Loucy (cell line): ENCODE measurements around the gene LAMA4.

Experiments used
- H2AFZ ChIP-seq: fragments of 200-600 bp; sonication (generic); 2 replicates; pipeline ENCODE4 v1.6.0; 2016; ENCODE audit warnings: antibody characterized with exemption, mild to moderate bottlenecking, low read length, moderate library complexity
- H3F3A ChIP-seq: fragments of 200-600 bp; 2 replicates; pipeline ENCODE4 v1.6.0; 2016; ENCODE audit warnings: antibody characterized with exemption, low read depth, mild to moderate bottlenecking
- H3K27me3 ChIP-seq: fragments of 200-600 bp; sonication (generic); 2 replicates; pipeline ENCODE4 v1.6.1; 2014; ENCODE audit warnings: low read length, mild to moderate bottlenecking; ENCODE audit not compliant: insufficient read depth, poor library complexity, severe bottlenecking
- H3K36me3 ChIP-seq: fragments of 200-600 bp; sonication (generic); 2 replicates; pipeline ENCODE4 v1.6.1; 2016; ENCODE audit warnings: low read length; ENCODE audit not compliant: insufficient read depth
- H3K4me1 ChIP-seq: fragments of 200-600 bp; sonication (generic); 2 replicates; pipeline ENCODE4 v1.5.1; 2014; ENCODE audit warnings: low read length, mild to moderate bottlenecking; ENCODE audit not compliant: insufficient read depth, poor library complexity, severe bottlenecking
- H3K4me2 ChIP-seq: fragments of 200-600 bp; sonication (generic); 2 replicates; pipeline ENCODE4 v1.6.0; 2014; ENCODE audit warnings: antibody characterized with exemption, low read length, low read depth, mild to moderate bottlenecking; ENCODE audit not compliant: poor library complexity, severe bottlenecking
- H3K4me3 ChIP-seq: fragments of 200-600 bp; sonication (generic); 2 replicates; pipeline ENCODE4 v1.5.1; 2014; ENCODE audit warnings: low read length, mild to moderate bottlenecking, mixed read lengths; ENCODE audit not compliant: poor library complexity, severe bottlenecking
- H3K79me2 ChIP-seq: fragments of 200-600 bp; sonication (generic); 2 replicates; pipeline ENCODE4 v1.6.1; 2014; ENCODE audit warnings: low read length; ENCODE audit not compliant: insufficient read depth
- H3K9ac ChIP-seq: fragments of 200-600 bp; sonication (generic); 2 replicates; pipeline ENCODE4 v1.6.0; 2014; ENCODE audit warnings: mild to moderate bottlenecking, low read depth, low read length, moderate library complexity; ENCODE audit not compliant: poor library complexity, severe bottlenecking
- H3K9me2 ChIP-seq: fragments of 200-600 bp; sonication (generic); replicated peaks from 2 replicates; pipeline ENCODE4 v1.6.1; 2016; ENCODE audit warnings: low read depth, low read length, mixed read lengths
- H3K9me3 ChIP-seq: fragments of 200-600 bp; sonication (generic); 2 replicates; pipeline ENCODE4 v1.6.1; 2014; ENCODE audit warnings: mild to moderate bottlenecking, antibody characterized with exemption, low read length, low read depth; ENCODE audit not compliant: insufficient read depth
- H4K20me1 ChIP-seq: fragments of 200-600 bp; sonication (generic); 2 replicates; pipeline ENCODE4 v1.6.0; 2014; ENCODE audit warnings: antibody characterized with exemption, low read length, mild to moderate bottlenecking; ENCODE audit not compliant: insufficient read depth, poor library complexity, severe bottlenecking
- CTCF ChIP-seq: fragments of 200-600 bp; sonication (generic); conservative IDR thresholded peaks from 2 replicates; pipeline ENCODE4 v1.5.1; 2014; ENCODE audit warnings: mild to moderate bottlenecking, antibody characterized with exemption, low read length
- EZH2phosphoT487 ChIP-seq: fragments of 200-600 bp; IDR thresholded peaks from 2 replicates; pipeline ENCODE4 v1.6.1; 2018; ENCODE audit warnings: antibody characterized with exemption, mild to moderate bottlenecking, moderate library complexity, borderline replicate concordance

The LAMA4 gene

GRCh38 chr6:112284603-112285002 lies 30.2 kb upstream of the LAMA4 start:
- Histone ChIP-seq H3K27me3 (peaks cover 90% of the 10 kb centered on the region), H3K9me2 (no peaks in the 10 kb centered on the region), H3F3A (no peaks in the 10 kb centered on the region), H2AFZ (no peak overlapping the region), H3K4me2 (no peak overlapping the region), H3K36me3 (no peaks in the 10 kb centered on the region), H3K4me1 (peaks cover 12% of the 10 kb centered on the region), H3K9me3 (no peaks in the 10 kb centered on the region), H4K20me1 (no peaks in the 10 kb centered on the region), H3K4me3 (no peak overlapping the region), H3K9ac (no peak overlapping the region), H3K79me2 (no peaks in the 10 kb centered on the region)
- TF ChIP-seq EZH2phosphoT487 (no peak), CTCF (no peak)

GRCh38 chr6:112283621-112284020 lies 29.3 kb upstream of the LAMA4 start:
- H3K36me3 ChIP-seq, result no peaks in the 10 kb centered on the region
- no peak overlapping the region for H2AFZ ChIP-seq
- H3K4me3 ChIP-seq, result no peak overlapping the region
- no peak for TF ChIP-seq CTCF
- no peak for TF ChIP-seq EZH2phosphoT487
- H3K79me2 ChIP-seq, result no peaks in the 10 kb centered on the region
- H3K27me3 ChIP-seq, result peaks cover 90% of the 10 kb centered on the region
- H3K9me3 ChIP-seq, result no peaks in the 10 kb centered on the region
- no peaks in the 10 kb centered on the region for H3K9me2 ChIP-seq
- no peaks in the 10 kb centered on the region for H4K20me1 ChIP-seq
- H3K4me2 ChIP-seq, result no peak overlapping the region
- H3K4me1 ChIP-seq, result peaks cover 12% of the 10 kb centered on the region
- no peaks in the 10 kb centered on the region for H3F3A ChIP-seq
- no peak overlapping the region for H3K9ac ChIP-seq

GRCh38 chr6:112281821-112282615 lies 27.7 kb upstream of the LAMA4 start:
- Histone ChIP-seq H2AFZ (no peak overlapping the region), H3K4me2 (no peak overlapping the region)

More at GRCh38 chr6:112281821-112282615, 27.7 kb upstream of the LAMA4 start:
- no peaks in the 10 kb centered on the region for H3F3A ChIP-seq
- TF ChIP-seq EZH2phosphoT487 (no peak), CTCF (no peak)
- H3K9me2 ChIP-seq, result no peaks in the 10 kb centered on the region
- peaks cover 12% of the 10 kb centered on the region for H3K4me1 ChIP-seq
- H3K79me2 ChIP-seq, result no peaks in the 10 kb centered on the region
- no peaks in the 10 kb centered on the region for H3K9me3 ChIP-seq
- no peak overlapping the region for H3K4me3 ChIP-seq
- no peak overlapping the region for H3K9ac ChIP-seq
- H3K36me3 ChIP-seq, result no peaks in the 10 kb centered on the region
- no peaks in the 10 kb centered on the region for H4K20me1 ChIP-seq
- H3K27me3 ChIP-seq, result peaks cover 90% of the 10 kb centered on the region
